HepG2 (cell line): ENCODE measurements around the gene NOS1AP. TPM values are rescaled to one million over a fixed set of nuclear protein-coding genes. Genes with fewer than 3 reads are reported as not detected.

Experiments
- ATAC-seq: fragments of 200-7000 bp; cut with Tn5 transposase; 3 replicates; pipeline ENCODE4 v1.9.1; 2020; ENCODE audit warnings: mild to moderate bottlenecking, moderate library complexity
- BruUV-seq: library from RNA; stranded (reverse); fragments of 400-500 nt; replicated peaks from 2 replicates; lab custom pipeline; 2021; lab: Mats Ljungman, UMichigan
- CTCF ChIA-PET: fragments of 300-600 bp; formaldehyde crosslinking; extraction: SDS; loops from one replicate; lab custom pipeline; 2021; ENCODE audit warnings: low total read pairs, inconsistent platforms, low intra/inter-chr PET ratio; lab: Yijun Ruan, JAX
- POLR2A ChIA-PET: fragments of 350-600 bp; sonication (Branson Sonifier 250); formaldehyde crosslinking; loops from one replicate; lab custom pipeline; 2020; ENCODE audit warnings: antibody characterized with exemption, inconsistent platforms; lab: Yijun Ruan, JAX
- DNase-seq: peaks from one replicate; pipeline ENCODE4 v3.0.0-alpha.2; 2015; ENCODE audit warnings: low spot score
- FAIRE-seq: peaks from 3 replicates; lab custom pipeline; 2011; peaks lifted over from hg19 to GRCh38; lab: Jason Lieb, UNC
- H2AFZ ChIP-seq: one replicate; pipeline ENCODE4 v1.6.1; 2011; ENCODE audit warnings: low read length, inconsistent platforms
- H3K27ac ChIP-seq: fragments of 300-600 bp; 3 replicates; pipeline ENCODE4 v1.8.0; 2011; ENCODE audit warnings: mixed run types, mild to moderate bottlenecking, mixed read lengths, low read length, inconsistent platforms; ENCODE audit not compliant: insufficient read depth; ENCODE audit errors: extremely low read length
- H3K27me3 ChIP-seq, 2 experiments: fragments of 200-600 bp in 1 of 2; 2 replicates in 1 of 2; 3 replicates in 1 of 2; pipeline versions ENCODE4 v1.6.0 to v1.8.0; 2011; ENCODE audit warnings: low read length in 2 of 2, mild to moderate bottlenecking in 2 of 2, moderate library complexity in 2 of 2, inconsistent platforms in 1 of 2; ENCODE audit not compliant: insufficient read depth in 2 of 2, control insufficient read depth in 1 of 2
- H3K36me3 ChIP-seq, 2 experiments: fragments of 200-600 bp in 1 of 2; replicated peaks in 1 of 2; 2 replicates in 1 of 2; 3 replicates in 1 of 2; pipeline versions ENCODE4 v1.5.1 to v1.8.0; 2011; ENCODE audit warnings: low read length in 2 of 2, inconsistent platforms in 1 of 2; ENCODE audit not compliant: insufficient read depth in 2 of 2, control insufficient read depth in 1 of 2
- H3K4me1 ChIP-seq: 2 replicates; pipeline ENCODE4 v1.5.1; 2012; ENCODE audit warnings: low read length, inconsistent platforms; ENCODE audit not compliant: insufficient read depth
- H3K4me2 ChIP-seq: 2 replicates; pipeline ENCODE4 v1.6.0; 2011; ENCODE audit warnings: low read depth, low read length, inconsistent platforms
- H3K4me3 ChIP-seq, 3 experiments: fragments of 200-600 bp in 1 of 3; sonication (generic), shearing (Covaris generic) in 1 of 3; replicated peaks in 1 of 3; 2 replicates each; pipeline ENCODE4 v1.5.1; 2011 to 2016; ENCODE audit warnings: low read length in 3 of 3, inconsistent platforms in 2 of 3, low read depth in 2 of 3, mild to moderate bottlenecking in 2 of 3, control low read depth in 1 of 3, mixed read lengths in 1 of 3; ENCODE audit not compliant: insufficient read depth in 1 of 3
- H3K79me2 ChIP-seq: one replicate; pipeline ENCODE4 v1.6.1; 2011; ENCODE audit warnings: low read length, inconsistent platforms; ENCODE audit not compliant: insufficient read depth
- H3K9ac ChIP-seq: 2 replicates; pipeline ENCODE4 v1.6.0; 2011; ENCODE audit warnings: mild to moderate bottlenecking, low read depth, low read length, inconsistent platforms; ENCODE audit not compliant: insufficient read depth
- H3K9me3 ChIP-seq: 2 replicates; pipeline ENCODE4 v1.5.1; 2012; ENCODE audit warnings: mild to moderate bottlenecking, low read length
- H4K20me1 ChIP-seq: 2 replicates; pipeline ENCODE4 v1.6.0; 2011; ENCODE audit warnings: inconsistent platforms, mild to moderate bottlenecking, low read length, moderate library complexity; ENCODE audit not compliant: insufficient read depth
- DNMT1 ChIP-seq: sonication (generic); formaldehyde crosslinking; IDR thresholded peaks from 2 replicates; pipeline ENCODE4 v1.5.1; 2020; ENCODE audit warnings: mild to moderate bottlenecking, missing genetic modification reagents
- ESRRA ChIP-seq: sonication (generic); formaldehyde crosslinking; IDR thresholded peaks from 2 replicates; pipeline ENCODE4 v1.5.1; 2020; ENCODE audit warnings: mild to moderate bottlenecking, low read depth, missing genetic modification reagents
- FOXA3 ChIP-seq: IDR thresholded peaks from 2 replicates; pipeline ENCODE4 v1.6.1; 2016; ENCODE audit warnings: missing genetic modification reagents, missing compliant biosample characterization
- HNRNPK ChIP-seq: fragments of 200-400 bp; formaldehyde crosslinking; IDR thresholded peaks from 2 replicates; pipeline ENCODE4 v1.6.1; 2018; ENCODE audit warnings: low read length, low read depth, moderate library complexity, mild to moderate bottlenecking; ENCODE audit not compliant: poor library complexity, severe bottlenecking
- KLF12 ChIP-seq: sonication (generic); formaldehyde crosslinking; IDR thresholded peaks from 2 replicates; pipeline ENCODE4 v1.4.0; 2020; ENCODE audit warnings: missing genetic modification reagents, borderline replicate concordance
- MLLT10 ChIP-seq: sonication (generic); formaldehyde crosslinking; IDR thresholded peaks from 2 replicates; pipeline ENCODE4 v1.4.0; 2020; ENCODE audit warnings: missing genetic modification reagents
- NBN ChIP-seq: fragments of 450-650 bp; conservative IDR thresholded peaks from 2 replicates; pipeline ENCODE4 v1.6.1; 2017
- RARG ChIP-seq: sonication (generic); formaldehyde crosslinking; IDR thresholded peaks from 2 replicates; pipeline ENCODE4 v1.4.0; 2020; ENCODE audit warnings: low read depth, mild to moderate bottlenecking, missing genetic modification reagents
- SMAD1 ChIP-seq: sonication (generic); formaldehyde crosslinking; IDR thresholded peaks from 2 replicates; pipeline ENCODE4 v1.4.0; 2020; ENCODE audit warnings: missing genetic modification reagents, low read depth, mild to moderate bottlenecking, borderline replicate concordance
- TCF7 ChIP-seq: sonication (generic); IDR thresholded peaks from 2 replicates; pipeline ENCODE4 v1.6.1; 2016; ENCODE audit warnings: antibody characterized with exemption, low read depth
- XBP1 ChIP-seq: sonication (generic); formaldehyde crosslinking; IDR thresholded peaks from 2 replicates; pipeline ENCODE4 v1.5.0; 2020; ENCODE audit warnings: missing genetic modification reagents
- ZNF296 ChIP-seq: sonication (generic); formaldehyde crosslinking; conservative IDR thresholded peaks from 2 replicates; pipeline ENCODE4 v1.5.0; 2020; ENCODE audit warnings: mild to moderate bottlenecking, missing genetic modification reagents
- ZNF549 ChIP-seq: sonication (generic); formaldehyde crosslinking; IDR thresholded peaks from 2 replicates; pipeline ENCODE4 v1.5.0; 2020; ENCODE audit warnings: missing genetic modification reagents
- ZNF746 ChIP-seq: sonication (generic); formaldehyde crosslinking; IDR thresholded peaks from 2 replicates; pipeline ENCODE4 v1.8.0; 2022; ENCODE audit warnings: mild to moderate bottlenecking, missing genetic modification reagents
- ZSCAN21 ChIP-seq: sonication (generic); formaldehyde crosslinking; IDR thresholded peaks from 2 replicates; pipeline ENCODE4 v1.8.0; 2022; ENCODE audit warnings: mild to moderate bottlenecking, missing genetic modification reagents, moderate library complexity, borderline replicate concordance
- WGBS: methylation state at CpG from one replicate; pipeline ENCODE4 v1.1.6; 2017; ENCODE audit warnings: low lambda C conversion rate; 5-methylcytosine and 5-hydroxymethylcytosine counted together
- in situ Hi-C: cut with HindIII; loops from 2 replicates; pipeline ENCODE4 v1.10.0; 2017; ENCODE audit warnings: low pct_unique_long_range_greater_than_20kb; ENCODE audit not compliant: extremely low pct_ligation_motif_present
- intact Hi-C: fragments of 100-400 bp; cut with micrococcal nuclease; formaldehyde crosslinking; loops from one replicate; pipeline ENCODE4 v1.10.0; 2022; ENCODE audit not compliant: unreplicated experiment
- polyA plus RNA-seq, 8 experiments: library from polyadenylated mRNA; depleted of rRNA in 3 of 8; stranded (reverse) in 7 of 8; unstranded in 1 of 8; fragments of >200 nt; fragmentation: Illumina TruSeq in 4 of 8; extraction: Trizol in 4 of 8; gene quantifications; 2 replicates each; pipeline versions ENCODE4 v1.2.1 to v1.2.3, GENCODE V29; 2011 to 2016; ENCODE audit warnings: low read depth in 4 of 8, missing spikeins in 1 of 8, mixed read lengths in 1 of 8; ENCODE audit not compliant: insufficient read depth in 1 of 8
- total RNA-seq, 5 experiments: library from RNA; depleted of rRNA; stranded (reverse); fragments of >200 nt; fragmentation: Illumina TruSeq; extraction: Trizol; gene quantifications; 2 replicates each; pipeline ENCODE4 v1.2.3, GENCODE V29; 2016; ENCODE audit warnings: low read depth in 1 of 5
- TF ChIP-seq, protein P1 (sequence below): sonication (generic); formaldehyde crosslinking; IDR thresholded peaks from 2 replicates; pipeline ENCODE4 v1.5.1; 2020; ENCODE audit warnings: missing genetic modification reagents, mild to moderate bottlenecking, borderline replicate concordance

The NOS1AP gene
- total and polyA plus RNA-seq, 2 of the 13 experiments (the other 11 are each of a cell fraction or from before 2014, with no cell fraction given), result 2.0 to 3.3 TPM

DNA sequence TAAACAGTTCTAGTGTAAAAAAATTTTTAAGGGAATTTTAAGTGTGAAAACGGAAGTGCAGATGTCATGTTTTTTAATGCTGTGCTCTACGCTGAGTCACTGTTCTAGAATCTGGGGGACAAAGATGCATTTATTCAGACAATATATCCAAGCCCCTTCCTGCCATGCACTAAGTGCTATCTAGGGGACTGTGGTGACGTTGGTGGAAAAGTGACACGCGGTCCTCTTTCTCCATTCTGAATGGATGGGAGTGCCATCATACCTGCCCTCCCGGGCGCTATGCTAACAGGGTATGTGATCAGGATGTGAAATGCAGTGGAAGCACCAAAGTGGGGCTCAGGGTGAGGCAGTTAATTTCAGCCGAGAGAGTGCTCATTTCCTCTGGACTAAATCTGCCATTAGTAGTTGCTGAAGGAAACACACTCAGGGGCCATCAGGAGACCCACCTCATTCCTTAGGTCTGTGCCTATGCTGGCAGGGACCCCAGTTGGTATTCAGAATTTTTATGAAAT is 318.6 kb downstream of the NOS1AP start:
- H3K79me2 ChIP-seq, result no peaks in the 10 kb centered on the region
- no peak overlapping the region for H3K4me2 ChIP-seq
- H3K27me3 ChIP-seq, result no peaks in the 10 kb centered on the region
- no peak for FAIRE-seq
- intact Hi-C loops (no loop called here), in situ Hi-C loops (no loop called here)
- no peak for ATAC-seq
- CTCF ChIA-PET, result interaction anchor here (1.0 kb wide), 1 partner anchor 332 kb away, joined by 3 read pairs; no protein-coding TSS in a partner anchor
- peaks cover 21% of the 10 kb centered on the region for H3K4me1 ChIP-seq
- no peak for DNase-seq
- POLR2A ChIA-PET, result no interaction called here
- H3K9me3 ChIP-seq, result no peaks in the 10 kb centered on the region
- 87% methylated on average over 8 of the region's 8 CpGs for whole genome bisulfite sequencing
- H3K4me3 ChIP-seq, result no peak overlapping the region
- BruUV-seq, result no TSS peak
- H3K36me3 ChIP-seq, result peaks cover 1 to 6% of the 10 kb centered on the region in 2 experiments; a peak in 3 of 5 replicates
- no peaks in the 10 kb centered on the region for H4K20me1 ChIP-seq
- no peak overlapping the region for H3K9ac ChIP-seq
- no peak overlapping the region for H3K27ac ChIP-seq
- TF ChIP-seq KLF12 (CRISPR knock-in tag), result no peak
- no peak for TF ChIP-seq SMAD1 (CRISPR knock-in tag)
- no peak for TF ChIP-seq ZSCAN21 (CRISPR knock-in tag)
- no peak for TF ChIP-seq FOXA3 (CRISPR knock-in tag)
- TF ChIP-seq ZNF549 (CRISPR knock-in tag), result no peak
- TF ChIP-seq DNMT1, result no peak
- TF ChIP-seq TCF7, result no peak
- no peak for TF ChIP-seq ZNF746 (CRISPR knock-in tag)
- no peak for TF ChIP-seq XBP1 (CRISPR knock-in tag)
- TF ChIP-seq RARG, result no peak
- no peak for TF ChIP-seq NBN
- no peak for TF ChIP-seq ZNF296 (CRISPR knock-in tag)
- TF ChIP-seq HNRNPK, result no peak
- TF ChIP-seq, protein P1, sequence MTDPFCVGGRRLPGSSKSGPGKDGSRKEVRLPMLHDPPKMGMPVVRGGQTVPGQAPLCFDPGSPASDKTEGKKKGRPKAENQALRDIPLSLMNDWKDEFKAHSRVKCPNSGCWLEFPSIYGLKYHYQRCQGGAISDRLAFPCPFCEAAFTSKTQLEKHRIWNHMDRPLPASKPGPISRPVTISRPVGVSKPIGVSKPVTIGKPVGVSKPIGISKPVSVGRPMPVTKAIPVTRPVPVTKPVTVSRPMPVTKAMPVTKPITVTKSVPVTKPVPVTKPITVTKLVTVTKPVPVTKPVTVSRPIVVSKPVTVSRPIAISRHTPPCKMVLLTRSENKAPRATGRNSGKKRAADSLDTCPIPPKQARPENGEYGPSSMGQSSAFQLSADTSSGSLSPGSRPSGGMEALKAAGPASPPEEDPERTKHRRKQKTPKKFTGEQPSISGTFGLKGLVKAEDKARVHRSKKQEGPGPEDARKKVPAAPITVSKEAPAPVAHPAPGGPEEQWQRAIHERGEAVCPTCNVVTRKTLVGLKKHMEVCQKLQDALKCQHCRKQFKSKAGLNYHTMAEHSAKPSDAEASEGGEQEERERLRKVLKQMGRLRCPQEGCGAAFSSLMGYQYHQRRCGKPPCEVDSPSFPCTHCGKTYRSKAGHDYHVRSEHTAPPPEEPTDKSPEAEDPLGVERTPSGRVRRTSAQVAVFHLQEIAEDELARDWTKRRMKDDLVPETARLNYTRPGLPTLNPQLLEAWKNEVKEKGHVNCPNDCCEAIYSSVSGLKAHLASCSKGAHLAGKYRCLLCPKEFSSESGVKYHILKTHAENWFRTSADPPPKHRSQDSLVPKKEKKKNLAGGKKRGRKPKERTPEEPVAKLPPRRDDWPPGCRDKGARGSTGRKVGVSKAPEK, result no peak
- no peak for TF ChIP-seq MLLT10
- no peak for TF ChIP-seq ESRRA (CRISPR knock-in tag)
- no peak overlapping the region for H2AFZ ChIP-seq
